Subcutaneous abdominal adipose tissue (tissue), 5 donors: Measurements from ENCODE around the gene HSD17B14.
"Not testable (repeated sequence)": the region's sequence is repeated elsewhere in the genome, so short reads cannot be mapped to it uniquely, and the experiment has no call there.

Source experiments
- H3K27ac ChIP-seq: one replicate; pipeline ENCODE4 v1.7.0; 2013; ENCODE audit warnings: low read depth, mild to moderate bottlenecking, inconsistent platforms, low read length, moderate library complexity
- H3K27me3 ChIP-seq, 5 donors: one replicate each; pipeline ENCODE4 v1.7.0; 2013; ENCODE audit warnings: low read length in 5 of 5, inconsistent platforms in 1 of 5; ENCODE audit not compliant: control insufficient read depth in 5 of 5, insufficient read depth in 4 of 5
- H3K36me3 ChIP-seq, 5 donors: one replicate each; pipeline ENCODE4 v1.7.0; 2013; ENCODE audit warnings: low read length in 5 of 5; ENCODE audit not compliant: control insufficient read depth in 5 of 5, insufficient read depth in 5 of 5
- H3K4me1 ChIP-seq, 5 donors: one replicate each; pipeline ENCODE4 v1.7.0; 2013; ENCODE audit warnings: low read length in 5 of 5, mild to moderate bottlenecking in 3 of 5, moderate library complexity in 1 of 5; ENCODE audit not compliant: control insufficient read depth in 5 of 5, insufficient read depth in 5 of 5
- H3K4me3 ChIP-seq, 5 donors: one replicate each; pipeline ENCODE4 v1.7.0; 2013; ENCODE audit warnings: low read length in 5 of 5, low read depth in 1 of 5
- H3K9ac ChIP-seq, 5 donors: one replicate each; pipeline ENCODE4 v1.7.0; 2013; ENCODE audit warnings: low read length in 5 of 5, mild to moderate bottlenecking in 4 of 5, moderate library complexity in 3 of 5
- H3K9me3 ChIP-seq, 5 donors: one replicate each; pipeline ENCODE4 v1.7.0; 2013; ENCODE audit warnings: low read length in 5 of 5; ENCODE audit not compliant: control insufficient read depth in 5 of 5
- donor health status: healthy.
- donor health status: healthy.
- donor health status: healthy.
- donor health status: healthy.
- donor health status: healthy.

The HSD17B14 gene

DNA sequence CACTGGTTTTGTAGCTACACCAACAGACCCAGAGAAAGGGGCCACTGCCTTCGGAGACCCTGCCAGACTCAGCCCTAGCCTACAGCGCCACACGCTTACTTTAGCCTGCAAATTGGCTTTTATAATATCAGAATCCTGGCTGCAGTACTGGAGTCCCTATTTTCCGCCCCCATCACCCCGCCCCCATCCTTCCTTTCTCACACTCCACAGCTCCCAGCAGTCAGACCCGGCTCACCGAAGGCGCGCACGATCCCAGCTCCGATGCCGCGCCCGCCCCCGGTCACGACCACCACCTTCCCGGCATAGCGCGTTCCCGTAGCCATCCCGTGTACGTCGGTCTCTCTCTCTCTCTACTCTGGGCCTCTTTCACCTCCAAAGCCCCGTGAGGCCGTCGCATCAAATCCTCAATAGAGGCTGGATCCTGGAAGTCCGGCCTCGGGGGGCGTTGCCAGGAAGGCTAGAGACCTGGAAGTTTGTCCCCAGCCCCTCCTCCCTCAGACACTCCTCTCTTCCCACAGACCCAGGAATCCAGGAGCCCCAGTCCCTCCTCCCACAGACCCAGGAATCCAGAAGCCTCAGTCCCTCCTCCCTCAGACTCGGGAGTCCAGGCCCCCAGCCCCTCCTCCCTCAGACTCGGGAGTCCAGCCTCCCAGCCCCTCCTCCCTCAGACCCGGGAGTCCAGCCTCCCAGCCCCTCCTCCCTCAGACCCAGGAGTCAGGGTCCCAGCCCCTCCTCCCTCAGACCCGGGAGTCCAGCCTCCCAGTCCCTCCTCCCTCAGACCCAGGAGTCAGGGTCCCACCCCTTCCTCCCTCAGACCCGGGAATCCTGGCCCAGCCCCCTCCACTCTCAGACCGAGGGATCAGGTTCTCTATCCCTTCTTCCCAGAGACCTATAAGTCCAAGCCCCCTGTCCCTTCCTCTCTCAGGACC, at the start of gene HSD17B14:
Gene HSD17B14, minus strand, starts transcription at position 403 of the 929 bp plus-strand sequence. Its CDS starts 80 bp downstream, at position 323.
- Histone ChIP-seq H3K9me3 (no peaks in the 10 kb centered on the region), H3K27ac (peak within 1 kb of the TSS; percentile 17), H3K4me1 (peaks cover 0 to 23% (median 16%) of the 10 kb centered on the region in 5 donors), H3K36me3 (peaks cover 0 to 10% (median 0%) of the 10 kb centered on the region in 5 donors), H3K4me3 (peak within 1 kb of the TSS; percentile 34 to 70 (median 63)), H3K27me3 (no peaks in the 10 kb centered on the region), H3K9ac (peak within 1 kb of the TSS in 4 of 5 donors; percentile 27 to 78 (median 66))

DNA sequence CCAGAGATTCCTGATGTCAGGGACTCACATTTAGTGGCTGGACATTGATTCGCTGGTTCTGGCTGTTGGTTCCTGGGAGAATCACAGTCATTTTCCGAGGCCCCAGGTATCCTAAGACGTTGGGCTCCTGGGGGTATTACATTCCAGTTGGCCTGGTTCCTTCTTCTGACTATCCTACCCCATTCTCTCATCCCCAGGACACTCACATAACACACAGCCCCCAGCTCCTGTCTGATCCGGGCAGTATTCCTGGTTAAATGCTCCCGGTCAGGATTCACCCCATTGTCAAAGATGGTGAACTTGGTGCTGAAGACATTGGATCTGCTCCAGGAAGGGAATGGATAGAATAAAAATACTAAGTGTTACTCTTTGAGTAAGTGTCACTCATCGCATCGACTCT, 47.4 kb upstream of the HSD17B14 start:
- no peak overlapping the region for H3K9ac ChIP-seq
- H3K27ac ChIP-seq, result no peak overlapping the region
- no peaks in the 10 kb centered on the region for H3K27me3 ChIP-seq
- no peak overlapping the region for H3K4me3 ChIP-seq
- H3K9me3 ChIP-seq, result no peaks in the 10 kb centered on the region
- peaks cover 0 to 2% (median 0%) of the 10 kb centered on the region in 5 donors for H3K36me3 ChIP-seq
- peaks cover 0 to 1% (median 0%) of the 10 kb centered on the region in 5 donors for H3K4me1 ChIP-seq

GRCh38 chr19:48881741-48882657, 45.7 kb upstream of the HSD17B14 start:
- H3K27ac ChIP-seq, result no peak overlapping the region

DNA sequence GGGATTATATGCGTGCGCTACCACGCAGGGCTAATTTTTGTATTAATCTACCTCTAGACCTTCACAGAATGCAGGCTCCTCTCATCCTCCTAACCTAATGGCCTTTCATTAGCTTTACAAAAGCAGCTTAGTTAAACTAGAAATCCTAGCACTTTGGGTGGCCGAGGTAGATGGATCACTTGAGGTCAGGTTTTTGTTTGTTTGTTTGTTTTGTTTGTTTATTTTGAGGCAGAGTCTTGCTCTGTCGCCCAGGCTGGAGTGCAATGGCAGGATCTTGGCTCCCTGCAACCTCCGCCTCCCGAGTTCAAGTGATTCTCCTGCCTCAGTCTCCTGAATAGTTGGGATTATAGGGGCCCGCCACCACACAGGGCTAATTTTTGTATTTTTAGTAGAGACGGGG, 43.4 kb upstream of the HSD17B14 start:
- H3K4me3 ChIP-seq, H3K27ac ChIP-seq, H3K9me3 ChIP-seq, H3K27me3 ChIP-seq, H3K9ac ChIP-seq: not testable (repeated sequence)
- H3K36me3 ChIP-seq, result peaks cover 0 to 38% (median 18%) of the 10 kb centered on the region in 5 donors
- H3K4me1 ChIP-seq, result peaks cover 4 to 29% (median 17%) of the 10 kb centered on the region in 5 donors

More at GRCh38 chr19:48881741-48882657, 45.7 kb upstream of the HSD17B14 start:
- Histone ChIP-seq H3K36me3 (peaks cover 0 to 17% (median 3%) of the 10 kb centered on the region in 5 donors), H3K9ac (no peak overlapping the region), H3K9me3 (no peaks in the 10 kb centered on the region), H3K27me3 (no peaks in the 10 kb centered on the region), H3K4me1 (peaks cover 0 to 9% (median 3%) of the 10 kb centered on the region in 5 donors), H3K4me3 (no peak overlapping the region)

GRCh38 chr19:48879025-48879637, 42.8 kb upstream of the HSD17B14 start:
- H3K4me1 ChIP-seq, result peaks cover 4 to 34% (median 22%) of the 10 kb centered on the region in 5 donors
- H3K9me3 ChIP-seq, result no peaks in the 10 kb centered on the region
- peaks cover 0 to 44% (median 23%) of the 10 kb centered on the region in 5 donors for H3K36me3 ChIP-seq
- no peak overlapping the region for H3K4me3 ChIP-seq
- no peaks in the 10 kb centered on the region for H3K27me3 ChIP-seq
- H3K27ac ChIP-seq, result peak overlapping the region; percentile 62
- H3K9ac ChIP-seq, result no peak overlapping the region

- H3K4me3 ChIP-seq, result peak overlapping the region in 1 of 5 donors; percentile 22
- peaks cover 4 to 42% (median 30%) of the 10 kb centered on the region in 5 donors for H3K4me1 ChIP-seq
- no peaks in the 10 kb centered on the region for H3K27me3 ChIP-seq
- H3K9me3 ChIP-seq, result no peaks in the 10 kb centered on the region
- peaks cover 0 to 51% (median 30%) of the 10 kb centered on the region in 5 donors for H3K36me3 ChIP-seq
- H3K27ac ChIP-seq, result peak overlapping the region; percentile 62
- no peak overlapping the region for H3K9ac ChIP-seq
Observed at GRCh38 chr19:48878196-48879024, 42.1 kb upstream of the HSD17B14 start.

GRCh38 chr19:48877855-48878195, 41.5 kb upstream of the HSD17B14 start:
- Histone ChIP-seq H3K4me1 (peaks cover 4 to 46% (median 34%) of the 10 kb centered on the region in 5 donors), H3K27ac (peak overlapping the region; percentile 62), H3K4me3 (peak overlapping the region in 1 of 5 donors; percentile 22), H3K9ac (no peak overlapping the region), H3K9me3 (no peaks in the 10 kb centered on the region), H3K36me3 (peaks cover 0 to 55% (median 33%) of the 10 kb centered on the region in 5 donors), H3K27me3 (no peaks in the 10 kb centered on the region)

- peak overlapping the region; percentile 73 to 100 (median 95) for H3K9ac ChIP-seq
- H3K9me3 ChIP-seq, H3K27me3 ChIP-seq: not testable (repeated sequence)
- H3K4me3 ChIP-seq, result peak overlapping the region; percentile 40 to 93 (median 90)
- H3K36me3 ChIP-seq, result peaks cover 0 to 55% (median 33%) of the 10 kb centered on the region in 5 donors
- peak overlapping the region; percentile 100 for H3K27ac ChIP-seq
- peaks cover 8 to 49% (median 34%) of the 10 kb centered on the region in 5 donors for H3K4me1 ChIP-seq
Observed at GRCh38 chr19:48876043-48876981, 40.0 kb upstream of the HSD17B14 start.
